GM18951 (cell line): Measurements from ENCODE around the gene CA14.
"Not testable (repeated sequence)": the region's sequence is repeated elsewhere in the genome, so short reads cannot be mapped to it uniquely, and the experiment has no call there.

Experiments
- POLR2A ChIP-seq: IDR thresholded peaks from 4 replicates; pipeline ENCODE4 v1.6.1; 2011; ENCODE audit warnings: mild to moderate bottlenecking; ENCODE audit not compliant: insufficient read length, insufficient read depth; ENCODE audit errors: extremely low read depth
- in situ Hi-C: fragments of 300-500 bp; cut with MboI; formaldehyde crosslinking; loops from one replicate; pipeline ENCODE4 v1.12.0; 2022; ENCODE audit warnings: low sequenced_read_pairs, mixed read lengths, inconsistent platforms; ENCODE audit not compliant: unreplicated experiment

CA14 gene

GRCh38 chr1:150281758-150282557 lies 24.4 kb downstream of the CA14 start, which contains the start of gene CIART:
Gene CIART, plus strand, starts transcription at chr1:150282554. Its CDS starts 714 bp downstream, at chr1:150283268.
- in situ Hi-C loops = no loop called here
- TF ChIP-seq POLR2A = no peak

- in situ Hi-C loops = no loop called here
- no peak for TF ChIP-seq POLR2A
Observed at GRCh38 chr1:150282558-150282958, 25.0 kb downstream of the CA14 start.

- in situ Hi-C loops = no loop called here
- TF ChIP-seq POLR2A = no peak
Observed at GRCh38 chr1:150283260-150283659, 25.7 kb downstream of the CA14 start.

GRCh38 chr1:150288382-150288781 lies 30.8 kb downstream of the CA14 start:
- TF ChIP-seq POLR2A = no peak
- in situ Hi-C loops = no loop called here

GRCh38 chr1:150288822-150289221 lies 31.2 kb downstream of the CA14 start:
- no peak for TF ChIP-seq POLR2A
- in situ Hi-C loops = no loop called here

GRCh38 chr1:150293433-150294253 lies 36.1 kb downstream of the CA14 start, which contains the start of gene MRPS21:
Gene MRPS21, plus strand, starts transcription at chr1:150293861. Its CDS starts 506 bp downstream, at chr1:150294367.
- TF ChIP-seq POLR2A = peak; percentile 93
- in situ Hi-C loops = no loop called here

- TF ChIP-seq POLR2A = no peak
- in situ Hi-C loops = no loop called here
Observed at GRCh38 chr1:150295476-150295875, 37.9 kb downstream of the CA14 start.

GRCh38 chr1:150299716-150300115 lies 42.1 kb downstream of the CA14 start:
- in situ Hi-C loops = no loop called here
- no peak for TF ChIP-seq POLR2A

GRCh38 chr1:150302338-150302737 lies 44.8 kb downstream of the CA14 start:
- TF ChIP-seq POLR2A = no peak
- in situ Hi-C loops = no loop called here

GRCh38 chr1:150302902-150303301 lies 45.3 kb downstream of the CA14 start:
- TF ChIP-seq POLR2A = no peak
- in situ Hi-C loops = no loop called here

GRCh38 chr1:150308585-150308984 lies 51.0 kb downstream of the CA14 start:
- in situ Hi-C loops = not testable (repeated sequence)

- in situ Hi-C loops = no loop called here
Observed at GRCh38 chr1:150309758-150310508, 52.4 kb downstream of the CA14 start.

GRCh38 chr1:150311762-150312161 lies 54.2 kb downstream of the CA14 start:
- in situ Hi-C loops = no loop called here
- no peak for TF ChIP-seq POLR2A

More at GRCh38 chr1:150309758-150310508, 52.4 kb downstream of the CA14 start:
- TF ChIP-seq POLR2A = no peak
